Measurements from ENCODE around the gene DYNLRB2. TPM values are rescaled to one million over a fixed set of nuclear protein-coding genes. Genes with fewer than 3 reads are reported as not detected.

The DYNLRB2 gene
- polyA plus RNA-seq, 1 donor, result 0.89 TPM

GRCh38 chr16:80599466-80599865 is 58.7 kb downstream of the DYNLRB2 start:
- DNase-seq (ENCODE audit: low read depth), result no peak

Data from forelimb muscle (tissue), 1 donor.